RWPE2 (cell line): ENCODE data around the gene EPN2.

Experiments used
- ATAC-seq: fragments of 200-7000 bp; cut with Tn5 transposase; 3 replicates; pipeline ENCODE4 v1.9.1; 2021; ENCODE audit warnings: low read depth
- DNase-seq: peaks from one replicate; pipeline ENCODE4 v3.0.0-alpha.2; 2020; ENCODE audit warnings: low spot score
- H3K27ac ChIP-seq: fragments of 450-650 bp; 2 replicates; pipeline ENCODE4 v1.5.1; 2017; ENCODE audit warnings: mild to moderate bottlenecking; ENCODE audit not compliant: poor library complexity, severe bottlenecking
- H3K27me3 ChIP-seq: fragments of 250-450 bp; sonication (Bioruptor Pico); 2 replicates; pipeline ENCODE4 v1.5.1; 2021; ENCODE audit warnings: mild to moderate bottlenecking, moderate library complexity; ENCODE audit not compliant: insufficient read depth, poor library complexity, severe bottlenecking
- H3K36me3 ChIP-seq: fragments of 250-450 bp; sonication (Bioruptor Pico); 2 replicates; pipeline ENCODE4 v1.5.1; 2020; ENCODE audit warnings: low read depth, mild to moderate bottlenecking, moderate library complexity
- H3K4me1 ChIP-seq: fragments of 250-450 bp; sonication (Bioruptor Pico); 2 replicates; pipeline ENCODE4 v1.5.1; 2021; ENCODE audit warnings: mild to moderate bottlenecking, moderate library complexity; ENCODE audit not compliant: insufficient read depth, poor library complexity, severe bottlenecking
- H3K4me3 ChIP-seq: fragments of 250-450 bp; sonication (Bioruptor Pico); 2 replicates; pipeline ENCODE4 v1.5.1; 2021; ENCODE audit warnings: mild to moderate bottlenecking, moderate library complexity; ENCODE audit not compliant: severe bottlenecking
- H3K9me3 ChIP-seq: fragments of 250-450 bp; sonication (Bioruptor Pico); 2 replicates; pipeline ENCODE4 v1.5.1; 2021; ENCODE audit warnings: mild to moderate bottlenecking, moderate library complexity; ENCODE audit not compliant: severe bottlenecking
- TF ChIP-seq, protein P1 (sequence below): fragments of 450-650 bp; IDR thresholded peaks from one replicate; pipeline ENCODE4 v1.5.1; 2017; ENCODE audit warnings: mild to moderate bottlenecking, moderate library complexity; ENCODE audit not compliant: poor library complexity, severe bottlenecking

EPN2 gene

DNA sequence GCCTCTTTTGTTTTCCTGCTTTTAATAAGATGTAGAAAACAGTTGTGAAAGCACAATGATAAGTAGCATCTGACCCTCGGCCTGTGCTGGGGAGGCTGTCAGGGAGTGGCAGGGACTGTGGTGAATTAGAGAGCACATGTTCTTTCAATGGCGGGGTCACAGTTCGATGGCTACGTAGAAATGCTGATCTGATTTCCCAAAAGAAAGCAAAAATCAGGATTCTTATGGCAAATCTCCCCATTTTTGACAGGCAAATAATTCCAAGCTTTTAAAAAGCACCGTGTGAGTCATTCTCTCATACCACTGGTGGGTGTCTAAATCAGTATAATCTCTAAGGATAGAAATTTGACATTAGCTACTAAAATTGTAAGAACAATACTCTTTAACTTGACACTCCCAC, 137.0 kb downstream of the EPN2 start:
- ATAC-seq (no peak), DNase-seq (no peak)
- TF ChIP-seq, protein P1, sequence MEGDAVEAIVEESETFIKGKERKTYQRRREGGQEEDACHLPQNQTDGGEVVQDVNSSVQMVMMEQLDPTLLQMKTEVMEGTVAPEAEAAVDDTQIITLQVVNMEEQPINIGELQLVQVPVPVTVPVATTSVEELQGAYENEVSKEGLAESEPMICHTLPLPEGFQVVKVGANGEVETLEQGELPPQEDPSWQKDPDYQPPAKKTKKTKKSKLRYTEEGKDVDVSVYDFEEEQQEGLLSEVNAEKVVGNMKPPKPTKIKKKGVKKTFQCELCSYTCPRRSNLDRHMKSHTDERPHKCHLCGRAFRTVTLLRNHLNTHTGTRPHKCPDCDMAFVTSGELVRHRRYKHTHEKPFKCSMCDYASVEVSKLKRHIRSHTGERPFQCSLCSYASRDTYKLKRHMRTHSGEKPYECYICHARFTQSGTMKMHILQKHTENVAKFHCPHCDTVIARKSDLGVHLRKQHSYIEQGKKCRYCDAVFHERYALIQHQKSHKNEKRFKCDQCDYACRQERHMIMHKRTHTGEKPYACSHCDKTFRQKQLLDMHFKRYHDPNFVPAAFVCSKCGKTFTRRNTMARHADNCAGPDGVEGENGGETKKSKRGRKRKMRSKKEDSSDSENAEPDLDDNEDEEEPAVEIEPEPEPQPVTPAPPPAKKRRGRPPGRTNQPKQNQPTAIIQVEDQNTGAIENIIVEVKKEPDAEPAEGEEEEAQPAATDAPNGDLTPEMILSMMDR = no peak
- Histone ChIP-seq H3K4me1 (no peaks in the 10 kb centered on the region), H3K36me3 (peaks cover 2% of the 10 kb centered on the region), H3K27ac (no peak overlapping the region), H3K9me3 (no peaks in the 10 kb centered on the region), H3K4me3 (no peak overlapping the region), H3K27me3 (no peaks in the 10 kb centered on the region)

DNA sequence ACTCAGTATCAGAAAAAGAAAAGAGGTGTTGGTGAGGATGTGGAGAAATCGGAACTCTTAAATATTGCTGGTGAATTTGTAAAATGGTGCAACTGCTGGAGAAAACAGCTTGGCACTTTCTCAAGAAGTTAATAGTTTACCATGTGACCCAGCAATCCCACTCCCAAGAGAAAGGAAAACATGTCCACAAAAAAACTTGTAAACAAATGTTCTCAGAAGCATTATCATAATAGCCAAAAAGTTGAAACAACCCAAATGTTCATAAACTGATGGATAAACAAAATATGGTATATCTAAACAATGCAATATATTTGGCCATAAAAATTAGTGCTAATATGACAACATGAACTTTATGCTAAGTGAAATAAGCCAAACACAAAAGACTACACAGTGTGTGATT, 138.6 kb downstream of the EPN2 start:
- TF ChIP-seq, protein P1 = no peak
- H3K36me3 ChIP-seq = peaks cover 18% of the 10 kb centered on the region
- no peak overlapping the region for H3K4me3 ChIP-seq
- ATAC-seq (no peak), DNase-seq (no peak)
- H3K27ac ChIP-seq = no peak overlapping the region
- no peaks in the 10 kb centered on the region for H3K9me3 ChIP-seq
- no peaks in the 10 kb centered on the region for H3K4me1 ChIP-seq
- H3K27me3 ChIP-seq = no peaks in the 10 kb centered on the region

DNA sequence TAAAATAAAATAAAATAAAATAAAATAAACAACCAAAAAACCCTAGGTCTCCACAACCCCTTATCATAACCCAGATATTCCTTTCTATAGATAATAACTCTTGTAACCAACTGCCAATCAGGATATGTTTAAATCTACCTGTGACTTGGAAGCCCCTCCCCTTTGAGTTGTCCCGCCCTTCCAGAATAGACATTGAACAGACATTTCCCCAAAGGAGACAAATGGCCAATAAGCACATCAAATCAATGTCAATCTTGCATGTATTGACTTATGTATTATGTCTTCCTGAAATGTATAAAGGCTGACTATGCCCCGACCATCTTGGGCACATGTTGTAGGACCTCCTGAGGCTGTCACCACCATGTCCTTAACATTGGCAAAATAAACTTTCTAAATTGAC, 139.6 kb downstream of the EPN2 start:
- DNase-seq = no peak
- H3K27me3 ChIP-seq = no peaks in the 10 kb centered on the region
- peak overlapping the region; percentile 65 for H3K4me3 ChIP-seq
- H3K36me3 ChIP-seq = peaks cover 28% of the 10 kb centered on the region
- no peaks in the 10 kb centered on the region for H3K4me1 ChIP-seq
- no peak for ATAC-seq
- H3K9me3 ChIP-seq = no peaks in the 10 kb centered on the region
- TF ChIP-seq, protein P1 = no peak
- peak overlapping the region; percentile 90 for H3K27ac ChIP-seq

DNA sequence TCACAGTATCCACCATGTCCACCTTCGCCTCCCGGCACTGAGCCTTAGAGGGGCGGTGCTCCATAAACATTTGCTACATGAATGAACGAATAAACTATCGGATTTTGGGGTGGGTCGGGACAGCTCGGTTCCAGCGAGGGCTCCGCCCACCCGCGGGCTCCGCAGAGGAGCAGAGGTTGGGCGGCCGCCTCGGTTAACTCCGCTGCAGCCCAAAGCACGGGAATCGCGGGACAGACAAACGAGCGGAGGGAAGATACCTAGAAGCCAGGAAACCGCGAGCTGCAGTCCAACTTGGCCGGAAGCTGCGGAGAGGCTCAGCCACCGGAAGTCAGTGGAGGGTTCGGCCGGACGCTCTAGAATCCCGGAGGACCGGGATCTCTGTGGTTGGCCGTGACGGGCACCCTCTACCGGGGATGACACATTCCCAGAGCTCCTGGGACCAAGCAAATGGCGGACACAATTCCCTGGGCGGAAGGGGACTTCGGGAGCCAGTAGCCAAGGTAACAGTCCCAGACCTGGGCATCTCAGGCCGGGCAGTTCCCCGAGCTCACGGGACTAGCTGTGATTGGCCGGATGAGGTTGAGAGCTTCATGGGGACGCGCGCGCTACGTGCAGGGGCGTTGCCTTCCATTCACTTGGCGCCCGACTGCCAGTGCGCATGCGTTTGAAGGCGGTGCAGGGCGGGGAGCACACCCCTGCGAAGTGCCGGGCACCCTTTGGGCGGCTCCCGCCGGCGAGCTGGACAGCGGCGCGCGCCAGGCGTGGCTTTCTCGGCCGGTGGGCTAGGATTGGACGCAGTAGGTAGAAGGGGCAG, 140.6 kb downstream of the EPN2 start:
- TF ChIP-seq, protein P1 = no peak
- Histone ChIP-seq H3K27me3 (no peaks in the 10 kb centered on the region), H3K27ac (peak overlapping the region; percentile 90), H3K4me3 (peak overlapping the region; percentile 65), H3K9me3 (no peaks in the 10 kb centered on the region), H3K36me3 (peaks cover 34% of the 10 kb centered on the region), H3K4me1 (no peaks in the 10 kb centered on the region)
- DNase-seq (peak; percentile 98), ATAC-seq (peak; percentile 92)
